ENCODE results near the gene CHST11. TPM values are rescaled to one million over a fixed set of nuclear protein-coding genes. Genes with fewer than 3 reads are reported as not detected.

Gene CHST11
- total RNA-seq, 1 experiment from 2014 or later, result 0.25 TPM

DNA sequence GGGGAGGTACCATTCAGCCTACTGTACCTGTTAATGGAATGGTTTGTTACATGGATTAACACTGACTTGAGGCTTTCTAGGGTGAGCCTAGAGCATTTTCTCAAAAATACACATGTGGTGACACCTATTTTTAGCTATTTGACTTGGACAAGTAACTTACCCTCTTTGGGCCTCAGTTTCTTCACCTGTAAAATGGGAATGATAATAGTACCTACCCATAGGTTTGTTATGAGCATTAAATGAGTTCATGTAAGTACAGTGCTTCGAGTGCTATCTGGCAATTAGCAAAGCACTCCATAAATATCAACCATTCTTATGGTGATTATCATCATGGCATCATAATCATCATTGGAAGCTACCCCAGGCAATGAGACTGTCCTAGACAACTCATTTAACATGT is 216.5 kb downstream of the CHST11 start:
- intact Hi-C loops (cut with micrococcal nuclease; ENCODE audit: unreplicated experiment), result loop anchor here (10.0 kb wide), 1 partner anchor 282 kb away; the partner anchor contains the start of gene SLC41A2
- Mint-ChIP-seq H3K4me1 (ENCODE audit: low read depth, unreplicated experiment) (peaks cover 21% of the 10 kb centered on the region), H3K36me3 (ENCODE audit: insufficient read depth, unreplicated experiment) (no peaks in the 10 kb centered on the region), H3K27ac (ENCODE audit: unreplicated experiment) (no peak overlapping the region), H3K9me3 (ENCODE audit: unreplicated experiment) (no peaks in the 10 kb centered on the region), H3K27me3 (ENCODE audit: insufficient read depth, unreplicated experiment) (no peaks in the 10 kb centered on the region), H3K4me3 (ENCODE audit: unreplicated experiment) (no peak overlapping the region)
- no peaks in the 10 kb centered on the region for H3K9me3 ChIP-seq
- ChIA-PET POLR2A (no interaction called here), CTCF (no interaction called here)
- H3K4me1 ChIP-seq, result peaks cover 23% of the 10 kb centered on the region
- no TSS peak for BruUV-seq (replicated peaks)
- TF ChIP-seq, protein P1, sequence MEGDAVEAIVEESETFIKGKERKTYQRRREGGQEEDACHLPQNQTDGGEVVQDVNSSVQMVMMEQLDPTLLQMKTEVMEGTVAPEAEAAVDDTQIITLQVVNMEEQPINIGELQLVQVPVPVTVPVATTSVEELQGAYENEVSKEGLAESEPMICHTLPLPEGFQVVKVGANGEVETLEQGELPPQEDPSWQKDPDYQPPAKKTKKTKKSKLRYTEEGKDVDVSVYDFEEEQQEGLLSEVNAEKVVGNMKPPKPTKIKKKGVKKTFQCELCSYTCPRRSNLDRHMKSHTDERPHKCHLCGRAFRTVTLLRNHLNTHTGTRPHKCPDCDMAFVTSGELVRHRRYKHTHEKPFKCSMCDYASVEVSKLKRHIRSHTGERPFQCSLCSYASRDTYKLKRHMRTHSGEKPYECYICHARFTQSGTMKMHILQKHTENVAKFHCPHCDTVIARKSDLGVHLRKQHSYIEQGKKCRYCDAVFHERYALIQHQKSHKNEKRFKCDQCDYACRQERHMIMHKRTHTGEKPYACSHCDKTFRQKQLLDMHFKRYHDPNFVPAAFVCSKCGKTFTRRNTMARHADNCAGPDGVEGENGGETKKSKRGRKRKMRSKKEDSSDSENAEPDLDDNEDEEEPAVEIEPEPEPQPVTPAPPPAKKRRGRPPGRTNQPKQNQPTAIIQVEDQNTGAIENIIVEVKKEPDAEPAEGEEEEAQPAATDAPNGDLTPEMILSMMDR (IDR thresholded peaks at IDR 0.05; ENCODE audit: insufficient read depth in 1 of 2, low read depth in 1 of 2, low read length in 1 of 2, severe bottlenecking in 1 of 2, unreplicated experiment in 1 of 2), result no peak
- no peaks in the 10 kb centered on the region for H3K27me3 ChIP-seq (replicated peaks; ENCODE audit: control insufficient read depth, insufficient read depth, low read length)
- H3K4me3 ChIP-seq (ENCODE audit: low read depth, low read length), result no peak overlapping the region
- H3K36me3 ChIP-seq (ENCODE audit: control insufficient read depth, insufficient read depth, low read length), result no peaks in the 10 kb centered on the region
- DNase-seq, result no peak

DNA sequence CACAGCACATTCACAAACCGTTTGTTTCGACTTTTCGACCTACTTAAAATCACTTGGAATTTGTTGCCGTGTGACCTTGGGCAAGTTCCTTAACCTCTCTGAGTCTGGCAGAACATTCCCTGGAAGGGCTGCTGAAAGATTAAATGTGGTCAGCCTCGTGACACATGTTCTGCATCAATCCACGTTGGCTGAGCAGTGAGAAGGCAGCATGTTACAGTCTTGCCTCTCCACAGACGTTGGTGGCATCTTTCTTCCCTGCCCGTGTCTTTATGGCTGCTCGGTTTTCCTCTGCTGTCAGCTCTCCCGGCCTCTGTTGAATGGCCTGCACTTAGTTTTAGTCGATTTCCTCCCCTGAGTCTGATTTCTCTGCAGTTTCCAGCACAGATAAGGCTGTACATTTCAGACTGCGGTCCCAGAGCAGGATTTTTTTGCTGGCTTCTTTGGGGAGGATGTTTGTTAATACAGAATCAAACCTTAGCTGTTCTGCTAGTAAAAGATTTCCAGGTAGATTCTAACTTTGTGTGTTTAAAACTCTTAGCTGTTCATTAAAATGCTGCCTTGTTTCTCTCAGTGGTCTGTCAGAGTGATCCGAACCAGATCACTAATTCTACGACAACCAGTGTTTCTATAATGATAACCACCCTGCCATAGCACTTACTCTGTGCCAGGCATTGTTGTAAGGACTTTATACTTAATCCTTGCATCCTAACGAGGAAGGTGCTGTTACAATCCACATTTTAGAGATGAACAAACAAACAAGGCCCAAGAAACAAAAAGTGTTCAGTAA is 217.1 kb downstream of the CHST11 start:
- Mint-ChIP-seq H3K36me3 (ENCODE audit: insufficient read depth, unreplicated experiment) (no peaks in the 10 kb centered on the region), H3K4me1 (ENCODE audit: low read depth, unreplicated experiment) (peaks cover 21% of the 10 kb centered on the region), H3K27me3 (ENCODE audit: insufficient read depth, unreplicated experiment) (no peaks in the 10 kb centered on the region), H3K9me3 (ENCODE audit: unreplicated experiment) (no peaks in the 10 kb centered on the region), H3K4me3 (ENCODE audit: unreplicated experiment) (no peak overlapping the region), H3K27ac (ENCODE audit: unreplicated experiment) (no peak overlapping the region)
- H3K9me3 ChIP-seq, result no peaks in the 10 kb centered on the region
- POLR2A ChIA-PET, result no interaction called here
- H3K4me3 ChIP-seq (ENCODE audit: low read depth, low read length), result no peak overlapping the region
- DNase-seq, result no peak
- no TSS peak for BruUV-seq (replicated peaks)
- CTCF ChIA-PET, result no interaction called here
- peaks cover 22% of the 10 kb centered on the region for H3K4me1 ChIP-seq
- no peaks in the 10 kb centered on the region for H3K36me3 ChIP-seq (ENCODE audit: control insufficient read depth, insufficient read depth, low read length)
- intact Hi-C loops (cut with micrococcal nuclease; ENCODE audit: unreplicated experiment), result loop anchor here (10.0 kb wide), 1 partner anchor 281 kb away; the partner anchor contains the start of gene SLC41A2
- TF ChIP-seq, protein P1 (IDR thresholded peaks at IDR 0.05; ENCODE audit: insufficient read depth in 1 of 2, low read depth in 1 of 2, low read length in 1 of 2, severe bottlenecking in 1 of 2, unreplicated experiment in 1 of 2), result no peak
- no peaks in the 10 kb centered on the region for H3K27me3 ChIP-seq (replicated peaks; ENCODE audit: control insufficient read depth, insufficient read depth, low read length)

DNA sequence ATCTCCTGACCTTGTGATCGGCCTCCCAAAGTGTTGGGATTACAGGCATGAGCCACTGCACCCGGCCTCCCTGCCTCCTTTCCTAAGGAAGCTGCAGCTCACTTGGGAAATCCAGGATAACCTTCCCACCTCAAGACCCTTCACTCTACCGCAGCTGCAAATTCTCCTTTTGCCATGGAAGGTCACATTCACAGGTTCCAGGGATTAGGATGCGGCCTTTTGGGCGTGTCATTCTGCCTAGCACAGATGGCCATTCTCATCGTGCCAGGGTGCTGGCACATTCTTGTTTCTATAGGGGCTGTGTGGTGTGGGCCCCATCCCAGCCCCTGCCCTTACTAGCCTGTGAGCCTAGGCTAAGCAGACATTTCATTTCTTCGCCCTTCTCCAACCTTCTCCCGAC is 219.9 kb downstream of the CHST11 start:
- Histone ChIP-seq H3K36me3 (ENCODE audit: control insufficient read depth, insufficient read depth, low read length) (no peaks in the 10 kb centered on the region), H3K4me1 (peaks cover 18% of the 10 kb centered on the region), H3K4me3 (ENCODE audit: low read depth, low read length) (no peak overlapping the region), H3K9me3 (no peaks in the 10 kb centered on the region), H3K27me3 (replicated peaks; ENCODE audit: control insufficient read depth, insufficient read depth, low read length) (no peaks in the 10 kb centered on the region)
- peaks cover 13% of the 10 kb centered on the region for H3K4me1 Mint-ChIP-seq (ENCODE audit: low read depth, unreplicated experiment)
- no peaks in the 10 kb centered on the region for H3K36me3 Mint-ChIP-seq (ENCODE audit: insufficient read depth, unreplicated experiment)
- CTCF ChIA-PET, result interaction anchor here (0.6 kb wide), 1 partner anchor 387 kb away, joined by 4 read pairs; no protein-coding TSS in a partner anchor
- POLR2A ChIA-PET, result no interaction called here
- peak overlapping the region; percentile 65 for H3K27ac Mint-ChIP-seq (ENCODE audit: unreplicated experiment)
- BruUV-seq (replicated peaks), result no TSS peak
- no peaks in the 10 kb centered on the region for H3K27me3 Mint-ChIP-seq (ENCODE audit: insufficient read depth, unreplicated experiment)
- H3K4me3 Mint-ChIP-seq (ENCODE audit: unreplicated experiment), result no peak overlapping the region
- TF ChIP-seq, protein P1 (IDR thresholded peaks at IDR 0.05; ENCODE audit: insufficient read depth in 1 of 2, low read depth in 1 of 2, low read length in 1 of 2, severe bottlenecking in 1 of 2, unreplicated experiment in 1 of 2), result no peak
- no peak for DNase-seq
- intact Hi-C loops (cut with micrococcal nuclease; ENCODE audit: unreplicated experiment), result loop anchor here (10.0 kb wide), 1 partner anchor 278 kb away; the partner anchor contains the start of gene SLC41A2
- no peaks in the 10 kb centered on the region for H3K9me3 Mint-ChIP-seq (ENCODE audit: unreplicated experiment)

Measured in Caco-2 (cell line).